ENCODE measurements around the gene MAGI1.

DNA sequence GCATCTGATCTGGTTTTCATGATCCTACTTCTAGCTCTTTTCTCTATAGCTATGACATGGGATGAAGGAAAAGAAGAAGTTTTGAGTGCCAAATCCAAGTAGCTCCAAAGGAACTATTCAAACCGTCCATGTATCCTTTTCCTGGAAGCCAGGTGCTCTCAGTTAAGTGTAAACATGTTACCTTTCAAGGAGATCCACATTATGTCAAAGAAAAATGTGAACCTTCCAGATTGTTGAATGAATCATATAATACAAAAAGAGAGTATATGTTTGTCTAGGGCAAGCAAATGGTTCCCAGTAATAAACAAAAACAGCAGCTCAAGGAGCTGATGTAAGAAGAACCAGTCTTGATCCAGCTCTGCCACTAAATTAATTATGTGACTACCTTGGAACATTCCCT, 534.9 kb downstream of the MAGI1 start:
- TF ChIP-seq POLR2A (IDR thresholded peaks at IDR 0.05) = no peak
- TF ChIP-seq, protein P1, sequence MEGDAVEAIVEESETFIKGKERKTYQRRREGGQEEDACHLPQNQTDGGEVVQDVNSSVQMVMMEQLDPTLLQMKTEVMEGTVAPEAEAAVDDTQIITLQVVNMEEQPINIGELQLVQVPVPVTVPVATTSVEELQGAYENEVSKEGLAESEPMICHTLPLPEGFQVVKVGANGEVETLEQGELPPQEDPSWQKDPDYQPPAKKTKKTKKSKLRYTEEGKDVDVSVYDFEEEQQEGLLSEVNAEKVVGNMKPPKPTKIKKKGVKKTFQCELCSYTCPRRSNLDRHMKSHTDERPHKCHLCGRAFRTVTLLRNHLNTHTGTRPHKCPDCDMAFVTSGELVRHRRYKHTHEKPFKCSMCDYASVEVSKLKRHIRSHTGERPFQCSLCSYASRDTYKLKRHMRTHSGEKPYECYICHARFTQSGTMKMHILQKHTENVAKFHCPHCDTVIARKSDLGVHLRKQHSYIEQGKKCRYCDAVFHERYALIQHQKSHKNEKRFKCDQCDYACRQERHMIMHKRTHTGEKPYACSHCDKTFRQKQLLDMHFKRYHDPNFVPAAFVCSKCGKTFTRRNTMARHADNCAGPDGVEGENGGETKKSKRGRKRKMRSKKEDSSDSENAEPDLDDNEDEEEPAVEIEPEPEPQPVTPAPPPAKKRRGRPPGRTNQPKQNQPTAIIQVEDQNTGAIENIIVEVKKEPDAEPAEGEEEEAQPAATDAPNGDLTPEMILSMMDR (IDR thresholded peaks at IDR 0.05) = no peak
- TF ChIP-seq EP300 (IDR thresholded peaks at IDR 0.05) = no peak
- TF ChIP-seq POLR2AphosphoS5 (IDR thresholded peaks at IDR 0.05) = no peak
